Adrenal gland (tissue), 5 donors: ENCODE results near the gene CIB1.
A peak's percentile ranks its signal among the peaks of the same experiment; 100 is the strongest.

Experiments used
- POLR2A ChIP-seq, 2 donors: fragments of 450-650 bp; IDR thresholded peaks; one replicate each; pipeline ENCODE4 v1.6.1; 2017; ENCODE audit warnings: antibody characterized with exemption in 2 of 2, mild to moderate bottlenecking in 2 of 2, moderate library complexity in 1 of 2
- TF ChIP-seq, protein P1 (sequence below), 6 experiments: fragments of 450-650 bp in 4 of 6; fragments of 200-600 bp in 2 of 6; sonication (generic) in 1 of 6; IDR thresholded peaks; 1 replicate in 5 of 6; 2 replicates in 1 of 6; pipeline versions ENCODE4 v1.5.1 to v1.8.0; 2016 to 2021; ENCODE audit warnings: antibody characterized with exemption in 6 of 6, mild to moderate bottlenecking in 2 of 6, moderate library complexity in 1 of 6
- donor health status: DM: no; HTN: no; CAD: no.

DNA sequence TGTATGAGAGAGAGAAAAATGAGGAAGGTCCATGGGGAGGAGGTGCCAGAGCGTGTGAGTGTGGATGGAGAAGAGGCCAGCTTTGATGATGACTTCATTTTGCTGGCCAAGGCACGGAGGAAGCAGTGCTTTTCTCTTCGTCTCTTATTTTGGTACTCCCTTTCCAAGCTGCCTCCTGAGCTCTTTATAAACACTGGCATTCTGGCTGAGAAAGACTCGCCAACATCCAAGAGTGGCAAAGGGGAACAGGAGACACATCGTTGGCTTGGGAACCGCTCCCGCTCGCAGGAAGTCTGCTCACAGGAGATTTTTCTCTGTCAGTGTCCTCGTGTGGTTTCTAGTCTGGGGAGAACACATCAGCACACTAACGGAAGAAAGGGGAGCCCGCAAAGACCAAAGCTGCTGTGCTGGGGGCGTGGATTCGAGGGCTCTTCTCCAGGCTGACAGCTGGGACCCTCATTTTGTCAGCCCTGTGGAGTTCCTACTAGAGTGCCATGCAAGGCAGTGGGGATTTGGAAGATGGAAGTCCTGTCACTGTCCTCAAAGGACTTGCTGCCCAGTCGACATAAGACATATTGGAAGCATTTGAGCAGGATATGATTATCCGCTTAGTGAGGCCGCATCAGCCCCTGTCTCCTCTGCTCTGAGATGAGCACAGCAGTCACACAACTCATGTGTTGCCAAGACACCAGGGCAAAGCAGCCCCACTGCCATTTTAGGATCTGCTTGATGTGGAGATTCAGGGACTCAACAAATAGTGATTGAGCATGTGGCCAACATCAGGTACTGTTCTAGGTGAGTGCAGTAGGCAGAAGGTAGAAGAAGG is 40.6 kb downstream of the CIB1 start:
- peak in 1 of 2 donors; percentile 10 for TF ChIP-seq POLR2A (IDR thresholded peaks at IDR 0.05)
- TF ChIP-seq, protein P1, sequence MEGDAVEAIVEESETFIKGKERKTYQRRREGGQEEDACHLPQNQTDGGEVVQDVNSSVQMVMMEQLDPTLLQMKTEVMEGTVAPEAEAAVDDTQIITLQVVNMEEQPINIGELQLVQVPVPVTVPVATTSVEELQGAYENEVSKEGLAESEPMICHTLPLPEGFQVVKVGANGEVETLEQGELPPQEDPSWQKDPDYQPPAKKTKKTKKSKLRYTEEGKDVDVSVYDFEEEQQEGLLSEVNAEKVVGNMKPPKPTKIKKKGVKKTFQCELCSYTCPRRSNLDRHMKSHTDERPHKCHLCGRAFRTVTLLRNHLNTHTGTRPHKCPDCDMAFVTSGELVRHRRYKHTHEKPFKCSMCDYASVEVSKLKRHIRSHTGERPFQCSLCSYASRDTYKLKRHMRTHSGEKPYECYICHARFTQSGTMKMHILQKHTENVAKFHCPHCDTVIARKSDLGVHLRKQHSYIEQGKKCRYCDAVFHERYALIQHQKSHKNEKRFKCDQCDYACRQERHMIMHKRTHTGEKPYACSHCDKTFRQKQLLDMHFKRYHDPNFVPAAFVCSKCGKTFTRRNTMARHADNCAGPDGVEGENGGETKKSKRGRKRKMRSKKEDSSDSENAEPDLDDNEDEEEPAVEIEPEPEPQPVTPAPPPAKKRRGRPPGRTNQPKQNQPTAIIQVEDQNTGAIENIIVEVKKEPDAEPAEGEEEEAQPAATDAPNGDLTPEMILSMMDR (IDR thresholded peaks at IDR 0.05), result no peak
